Skeletal muscle tissue (tissue), 4 donors: Measurements from ENCODE around the gene LRRD1. TPM values are rescaled to one million over a fixed set of nuclear protein-coding genes. Genes with fewer than 3 reads are reported as not detected.
"Not testable (repeated sequence)": the region's sequence is repeated elsewhere in the genome, so short reads cannot be mapped to it uniquely, and the experiment has no call there.

Experiments used
- H3K27ac ChIP-seq: one replicate; pipeline ENCODE4 v1.7.0; 2013; ENCODE audit warnings: mild to moderate bottlenecking, low read depth, low read length, inconsistent platforms
- H3K27me3 ChIP-seq, 3 donors: one replicate each; pipeline ENCODE4 v1.7.0; 2013; ENCODE audit warnings: low read length in 3 of 3; ENCODE audit not compliant: control insufficient read depth in 3 of 3, insufficient read depth in 3 of 3
- H3K36me3 ChIP-seq, 3 donors: one replicate each; pipeline ENCODE4 v1.7.0; 2013; ENCODE audit warnings: low read length in 3 of 3; ENCODE audit not compliant: control insufficient read depth in 3 of 3, insufficient read depth in 3 of 3
- H3K4me1 ChIP-seq, 3 donors: one replicate each; pipeline ENCODE4 v1.7.0; 2013; ENCODE audit warnings: low read length in 3 of 3, mild to moderate bottlenecking in 3 of 3; ENCODE audit not compliant: control insufficient read depth in 3 of 3, insufficient read depth in 3 of 3
- H3K4me3 ChIP-seq, 3 donors: one replicate each; pipeline ENCODE4 v1.7.0; 2013; ENCODE audit warnings: low read length in 3 of 3
- H3K9ac ChIP-seq, 3 donors: one replicate each; pipeline ENCODE4 v1.7.0; 2013; ENCODE audit warnings: low read length in 3 of 3, mild to moderate bottlenecking in 3 of 3, moderate library complexity in 2 of 3, low read depth in 1 of 3
- H3K9me3 ChIP-seq, 3 donors: one replicate each; pipeline ENCODE4 v1.7.0; 2013; ENCODE audit warnings: low read length in 3 of 3; ENCODE audit not compliant: control insufficient read depth in 3 of 3
- total RNA-seq: library from RNA; depleted of rRNA; stranded (reverse); fragments of >200 nt; gene quantifications from one replicate; pipeline ENCODE4 v1.2.3, GENCODE V29; 2014
- donor health status: Osteomylitis.

The LRRD1 gene
- total RNA-seq, 1 donor from 2014 or later, result 0.52 TPM

DNA sequence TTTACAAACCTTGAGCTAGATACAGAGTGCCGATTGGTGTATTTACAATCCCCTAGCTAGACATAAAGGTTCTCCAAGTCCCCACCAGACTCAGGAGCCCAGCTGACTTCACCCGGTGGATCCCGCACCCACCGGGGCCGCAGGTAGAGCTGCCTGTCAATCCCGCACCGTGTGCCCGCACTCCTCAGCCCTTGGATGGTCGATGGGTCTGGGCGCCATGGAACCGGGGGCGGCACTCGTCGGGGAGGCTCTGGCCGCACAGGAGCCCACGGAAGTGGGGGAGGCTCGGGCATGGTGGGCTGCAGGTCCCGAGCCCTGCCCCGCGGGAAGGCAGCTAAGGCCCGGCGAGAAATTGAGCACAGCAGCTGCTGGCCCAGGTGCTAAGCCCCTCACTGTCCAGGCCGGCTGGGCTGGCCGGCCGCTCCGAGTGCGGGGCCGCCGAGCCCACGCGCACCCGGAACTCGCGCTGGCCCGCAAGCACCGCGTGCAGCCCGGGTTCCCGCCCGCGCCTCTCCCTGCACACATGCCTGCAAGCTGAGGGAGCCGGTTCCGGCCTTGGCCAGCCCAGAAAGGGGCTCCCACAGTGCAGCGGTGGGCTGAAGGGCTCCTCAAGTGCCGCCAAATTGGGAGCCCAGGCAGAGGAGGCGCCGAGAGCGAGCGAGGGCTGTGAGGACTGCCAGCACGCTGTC, 35.6 kb downstream of the LRRD1 start:
- H3K27me3 ChIP-seq, H3K4me1 ChIP-seq, H3K27ac ChIP-seq, H3K9me3 ChIP-seq, H3K4me3 ChIP-seq, H3K9ac ChIP-seq, H3K36me3 ChIP-seq: not testable (repeated sequence)

DNA sequence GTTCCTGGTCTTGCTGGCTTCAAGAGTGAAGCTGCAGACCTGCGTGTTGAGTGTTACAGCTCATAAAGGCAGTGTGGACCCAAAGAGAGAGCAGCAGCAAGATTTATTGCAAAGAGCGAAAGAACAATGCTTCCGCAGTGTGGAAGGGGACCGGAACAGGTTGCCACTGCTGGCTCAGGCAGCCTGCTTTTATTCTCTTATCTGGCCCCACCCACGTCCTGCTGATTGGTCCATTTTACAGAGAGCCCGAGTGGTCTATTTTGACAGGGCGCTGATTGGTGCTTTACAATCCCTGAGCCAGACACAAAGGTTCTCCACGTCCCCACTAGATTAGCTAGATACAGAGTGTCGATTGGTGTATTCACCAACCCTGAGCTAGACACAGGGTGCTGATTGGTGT, 36.2 kb downstream of the LRRD1 start:
- H3K4me3 ChIP-seq, H3K36me3 ChIP-seq, H3K4me1 ChIP-seq, H3K9ac ChIP-seq, H3K9me3 ChIP-seq, H3K27ac ChIP-seq, H3K27me3 ChIP-seq: not testable (repeated sequence)

DNA sequence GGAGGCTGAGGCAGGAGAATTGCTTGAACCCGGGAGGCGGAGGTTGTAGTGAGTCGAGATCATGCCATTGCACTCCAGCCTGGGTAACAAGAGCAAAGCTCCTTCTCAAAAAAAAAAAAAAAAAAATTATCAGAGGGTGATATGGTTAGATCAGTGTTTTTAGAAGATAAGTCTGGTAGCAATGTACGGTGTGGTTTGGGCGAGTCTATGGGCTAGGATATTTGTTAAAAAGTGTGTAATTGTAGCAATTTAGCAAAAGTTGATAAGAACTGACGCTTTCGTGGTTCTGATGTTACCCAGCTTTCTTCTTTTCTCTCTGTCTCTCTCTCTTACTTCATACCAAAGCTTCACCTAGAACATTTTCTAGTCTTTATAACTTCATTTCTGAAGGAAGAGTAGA, 37.8 kb downstream of the LRRD1 start:
- H3K9ac ChIP-seq, result no peak overlapping the region
- no peaks in the 10 kb centered on the region for H3K4me1 ChIP-seq
- H3K36me3 ChIP-seq, result no peaks in the 10 kb centered on the region
- H3K9me3 ChIP-seq, result no peaks in the 10 kb centered on the region
- no peak overlapping the region for H3K4me3 ChIP-seq
- H3K27me3 ChIP-seq, result no peaks in the 10 kb centered on the region
- H3K27ac ChIP-seq, result no peak overlapping the region

DNA sequence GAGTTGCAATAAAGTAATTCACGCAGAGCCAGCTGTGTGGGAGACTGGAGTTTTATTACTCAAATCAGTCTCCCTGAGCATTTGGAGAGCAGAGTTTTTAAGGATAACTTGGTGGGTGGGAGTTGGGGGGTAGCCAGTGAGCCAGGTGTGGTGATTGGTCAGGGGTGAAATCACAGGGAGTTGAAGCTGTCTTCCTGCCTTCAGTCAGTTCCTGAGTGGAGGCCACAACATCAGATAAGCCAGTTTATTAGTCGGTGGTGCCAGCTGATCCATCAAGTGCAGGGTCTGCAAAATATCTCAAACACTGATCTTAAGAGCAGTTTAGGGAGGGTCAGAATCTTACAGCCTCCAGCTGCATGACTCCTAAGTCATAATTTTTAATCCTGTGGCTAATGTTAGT, 41.4 kb downstream of the LRRD1 start:
- H3K9me3 ChIP-seq, result no peaks in the 10 kb centered on the region
- no peaks in the 10 kb centered on the region for H3K36me3 ChIP-seq
- peaks cover 3 to 12% (median 8%) of the 10 kb centered on the region in 3 donors for H3K4me1 ChIP-seq
- H3K9ac ChIP-seq, result no peak overlapping the region
- H3K4me3 ChIP-seq, result no peak overlapping the region
- no peak overlapping the region for H3K27ac ChIP-seq
- no peaks in the 10 kb centered on the region for H3K27me3 ChIP-seq

DNA sequence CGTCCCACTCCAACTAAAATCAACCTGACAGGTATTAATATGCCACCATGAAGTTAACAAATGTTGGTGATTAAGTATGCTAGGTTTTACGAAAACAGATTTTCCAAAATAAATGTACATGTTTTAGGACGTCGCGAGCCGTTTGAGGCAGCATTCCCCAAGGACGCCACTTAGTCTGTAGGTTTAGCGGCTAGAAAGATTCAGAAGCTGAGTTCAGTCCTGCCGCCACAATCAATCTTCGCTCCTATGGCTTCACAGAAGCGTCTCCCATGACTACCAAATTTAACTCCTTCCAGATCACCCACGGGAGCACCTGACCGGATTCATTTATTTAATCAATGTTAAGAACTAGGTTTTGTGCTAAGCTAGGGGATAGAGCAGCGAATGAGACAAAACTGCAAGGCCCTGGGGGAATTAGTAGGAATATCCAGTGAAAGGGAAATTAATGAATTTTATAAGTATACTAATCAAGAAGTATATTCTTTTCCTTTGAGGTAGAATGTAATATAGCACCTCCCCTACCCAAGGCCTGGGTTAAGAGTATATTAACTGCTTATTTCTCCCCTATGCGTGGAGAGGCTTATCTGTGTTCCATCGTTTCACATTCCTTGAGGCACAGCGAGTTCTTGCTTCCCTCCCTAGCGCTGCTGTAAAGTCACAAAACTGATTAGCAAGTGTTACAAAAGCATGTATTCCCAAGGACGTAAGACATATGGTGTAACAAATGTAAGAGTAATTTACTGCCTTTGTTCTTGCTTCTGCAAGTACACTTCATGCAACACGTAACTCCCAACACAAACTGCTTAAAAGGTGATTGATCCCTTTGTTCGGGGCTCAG, 43.7 kb downstream of the LRRD1 start:
- Histone ChIP-seq H3K4me3 (peak overlapping the region; percentile 88 to 96 (median 93)), H3K27ac (peak overlapping the region; percentile 91), H3K9ac (peak overlapping the region; percentile 83 to 91 (median 91)), H3K27me3 (no peaks in the 10 kb centered on the region), H3K9me3 (no peaks in the 10 kb centered on the region), H3K4me1 (peaks cover 3 to 12% (median 8%) of the 10 kb centered on the region in 3 donors), H3K36me3 (no peaks in the 10 kb centered on the region)

DNA sequence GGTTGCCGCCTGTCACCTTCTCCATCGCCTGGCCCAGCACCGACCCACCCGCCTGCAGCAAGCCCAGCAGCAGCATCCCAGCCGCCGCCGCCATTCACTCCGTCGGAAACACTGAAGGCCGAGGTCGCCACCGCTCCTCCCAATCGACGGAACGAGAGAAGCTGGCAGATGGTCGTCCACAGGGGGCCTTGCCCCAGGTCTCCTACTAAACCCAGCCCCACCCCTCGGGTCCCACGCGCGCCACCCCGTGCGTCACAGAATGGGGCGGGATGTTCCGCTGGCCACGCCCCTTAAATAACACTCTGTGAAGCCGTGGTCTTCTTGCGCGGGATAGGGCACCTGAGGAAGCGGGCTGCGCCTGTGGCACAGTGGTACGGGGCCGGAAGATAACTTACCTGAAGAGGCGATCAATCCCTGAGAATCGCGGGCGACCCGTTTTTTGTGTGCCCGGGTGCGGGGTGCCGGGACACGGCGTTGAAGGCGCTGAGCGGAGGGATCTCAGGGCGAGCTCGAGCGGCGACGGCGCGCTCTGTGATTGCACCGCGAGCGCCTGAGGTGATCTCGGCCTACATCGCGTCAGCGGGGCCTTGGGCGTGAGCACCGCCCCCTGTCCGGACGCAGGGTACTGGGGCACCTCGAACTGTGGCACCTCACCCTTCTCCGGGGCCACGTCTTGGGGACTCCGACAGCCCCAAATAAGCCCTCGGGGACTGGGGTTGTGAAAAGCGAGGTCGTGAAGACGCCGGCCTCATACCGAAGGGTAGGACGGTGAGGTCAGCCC, 44.5 kb downstream of the LRRD1 start, which contains the start of gene CYP51A1:
CYP51A1 (minus strand) TSS at position 207 of the 781 bp plus-strand sequence; CDS start at position 94, 113 bp downstream.
- Histone ChIP-seq H3K4me3 (peak within 1 kb of the TSS; percentile 88 to 96 (median 93)), H3K9me3 (no peaks in the 10 kb centered on the region), H3K27ac (peak within 1 kb of the TSS; percentile 91), H3K9ac (peak within 1 kb of the TSS; percentile 83 to 91 (median 91)), H3K36me3 (no peaks in the 10 kb centered on the region), H3K4me1 (peaks cover 3 to 12% (median 8%) of the 10 kb centered on the region in 3 donors), H3K27me3 (no peaks in the 10 kb centered on the region)

DNA sequence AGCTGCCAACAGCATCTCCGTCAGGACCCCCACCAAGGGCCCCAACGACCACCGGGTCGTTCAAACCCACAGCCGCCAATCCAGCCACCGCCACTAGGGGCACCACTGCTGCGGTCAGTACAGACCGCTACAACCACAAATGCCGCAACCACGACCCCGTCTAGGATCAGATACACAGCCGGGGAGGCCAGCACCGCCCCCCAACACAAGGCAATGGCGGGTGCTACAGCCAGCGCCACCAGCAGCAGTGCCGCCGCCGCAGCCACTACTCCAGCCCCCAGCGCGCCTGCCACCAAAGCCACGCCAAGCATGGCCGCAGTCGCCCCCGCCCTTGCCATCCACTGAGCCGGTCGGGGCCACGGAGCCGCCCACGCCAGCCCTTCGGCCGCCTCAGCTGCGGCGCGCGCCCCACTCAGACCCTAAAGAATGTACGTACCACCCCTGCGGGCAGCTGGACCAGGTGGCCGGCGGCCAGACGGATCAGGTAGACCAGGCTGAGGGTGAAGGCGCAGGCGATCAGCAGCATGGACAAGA, 45.1 kb downstream of the LRRD1 start:
- H3K9me3 ChIP-seq, result no peaks in the 10 kb centered on the region
- peaks cover 3 to 12% (median 8%) of the 10 kb centered on the region in 3 donors for H3K4me1 ChIP-seq
- peak overlapping the region; percentile 91 for H3K27ac ChIP-seq
- H3K36me3 ChIP-seq, result no peaks in the 10 kb centered on the region
- peak overlapping the region; percentile 83 to 91 (median 91) for H3K9ac ChIP-seq
- peak overlapping the region; percentile 88 to 96 (median 93) for H3K4me3 ChIP-seq
- H3K27me3 ChIP-seq, result no peaks in the 10 kb centered on the region

DNA sequence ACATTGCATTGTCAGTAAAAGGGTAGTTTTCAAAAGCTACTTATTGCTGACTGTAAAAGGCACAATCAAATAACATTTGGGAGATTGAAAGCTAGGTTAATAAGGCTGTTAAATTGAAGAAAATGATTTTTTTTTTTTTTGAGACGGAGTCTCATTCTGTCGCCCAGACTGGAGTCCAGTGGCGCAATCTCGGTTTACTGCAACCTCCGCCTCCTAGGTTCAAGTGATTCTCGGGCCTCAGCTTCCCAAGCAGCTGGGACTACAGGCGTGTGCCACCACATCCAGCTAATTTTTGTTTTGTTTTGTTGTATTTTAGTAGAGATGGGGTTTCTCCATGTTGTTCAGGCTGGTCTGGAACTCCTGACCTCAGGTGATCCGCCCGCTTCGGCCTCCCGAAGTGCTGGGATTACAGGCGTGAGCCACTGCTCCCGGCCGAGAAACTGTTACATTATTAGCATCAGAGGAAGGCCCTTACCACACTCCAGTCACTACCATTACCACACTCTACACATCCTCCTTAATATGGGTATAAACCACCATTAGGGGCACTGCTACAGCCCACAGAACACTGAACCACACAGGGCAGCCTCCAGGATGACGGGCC, 45.7 kb downstream of the LRRD1 start:
- H3K9ac ChIP-seq, result peak overlapping the region; percentile 83 to 91 (median 91)
- peak overlapping the region; percentile 91 for H3K27ac ChIP-seq
- H3K9me3 ChIP-seq, result no peaks in the 10 kb centered on the region
- no peaks in the 10 kb centered on the region for H3K27me3 ChIP-seq
- H3K4me3 ChIP-seq, result peak overlapping the region; percentile 88 to 96 (median 93)
- H3K36me3 ChIP-seq, result peaks cover 0 to 2% (median 1%) of the 10 kb centered on the region in 3 donors
- H3K4me1 ChIP-seq, result peaks cover 3 to 12% (median 8%) of the 10 kb centered on the region in 3 donors

DNA sequence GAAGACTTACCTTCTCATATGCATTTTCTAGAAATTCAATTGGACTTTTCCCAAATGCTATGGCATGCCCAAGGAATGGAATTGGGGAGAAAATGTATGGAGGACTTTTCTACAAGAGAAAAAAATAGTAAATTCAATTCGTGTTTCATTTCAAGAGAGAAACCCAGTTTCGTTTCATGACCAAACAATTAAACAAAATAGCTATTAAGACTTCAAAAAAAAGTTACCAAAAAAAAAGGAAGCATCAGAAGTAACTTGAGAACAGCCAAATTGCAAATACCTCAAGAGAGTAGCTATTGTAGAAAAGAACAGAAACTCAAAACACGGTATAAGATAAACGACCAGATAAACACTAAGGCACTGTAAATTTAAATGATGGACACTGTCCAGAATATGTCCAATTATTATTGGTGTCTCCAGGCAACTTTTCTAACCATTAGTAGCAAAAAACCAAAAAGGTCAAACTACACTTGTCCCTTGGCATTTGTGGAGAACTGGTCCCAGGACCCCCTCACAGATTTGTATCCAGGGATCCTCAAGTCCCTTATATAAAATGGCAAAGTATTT, 47.1 kb downstream of the LRRD1 start:
- Histone ChIP-seq H3K27ac (no peak overlapping the region), H3K27me3 (no peaks in the 10 kb centered on the region), H3K9ac (no peak overlapping the region), H3K36me3 (peaks cover 0 to 8% (median 3%) of the 10 kb centered on the region in 3 donors), H3K4me1 (peaks cover 3 to 12% (median 8%) of the 10 kb centered on the region in 3 donors), H3K9me3 (no peaks in the 10 kb centered on the region), H3K4me3 (no peak overlapping the region)
